ENCODE data around the gene EFCAB5. TPM values are rescaled to one million over a fixed set of nuclear protein-coding genes. Genes with fewer than 3 reads are reported as not detected.

The EFCAB5 gene
- total and polyA plus RNA-seq, 10 of the 15 experiments (the other 5 are each of a cell fraction or from before 2014, with no cell fraction given), result 0.39 to 2.6 (median 1.0) TPM

DNA sequence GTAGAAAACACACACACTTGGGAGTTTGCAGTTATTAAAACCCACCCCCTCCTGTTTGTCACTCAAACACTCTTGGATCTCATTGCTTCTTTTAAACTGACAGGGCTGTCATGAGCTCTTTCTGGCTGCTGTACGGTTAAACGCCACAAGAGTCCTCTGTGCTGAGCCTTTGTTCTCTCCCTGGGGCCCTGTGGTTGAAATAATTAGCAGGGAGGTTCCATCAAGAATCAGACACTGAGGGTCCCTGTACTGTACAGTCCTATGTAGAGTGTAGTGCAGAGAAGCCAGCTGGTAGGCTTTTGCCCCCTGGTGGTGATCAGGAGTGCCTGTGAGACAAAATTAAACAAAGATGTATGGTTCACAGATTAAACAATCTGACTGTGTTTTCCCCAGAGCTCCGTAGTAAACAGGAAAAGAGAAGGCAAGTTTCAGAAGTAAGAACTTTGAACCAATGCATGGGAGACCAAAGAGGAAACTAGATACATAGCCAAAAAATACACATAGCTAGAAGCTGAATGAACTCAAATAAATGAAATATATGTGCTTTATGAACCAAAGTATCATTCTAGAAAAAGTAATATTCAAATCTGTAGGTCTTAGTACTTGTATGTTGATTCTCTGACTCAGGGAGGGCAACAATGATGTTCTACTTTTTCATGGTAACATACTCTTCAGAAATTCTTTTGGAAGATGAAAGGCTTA, 10.1 kb upstream of the EFCAB5 start:
- SMC1A ChIA-PET (ENCODE audit: uncharacterized antibody, unreplicated experiment), result interaction anchor here (0.6 to 6.4 kb wide), 73 partner anchors 9 to 667 kb away, joined by 3 to 271 read pairs (median 5); partner anchors contain the start of gene EFCAB5
- in situ Hi-C loops (cut with MboI) (loop anchor here (5.0 kb wide), 1 partner anchor 124 kb away; no protein-coding TSS in a partner anchor), intact Hi-C loops (cut with micrococcal nuclease; ENCODE audit: unreplicated experiment) (loop anchor here (1.0 to 10.0 kb wide), 7 partner anchors 63 to 351 kb away; no protein-coding TSS in a partner anchor)
- DNase-seq (ENCODE audit: low read depth, low spot score), result peak; percentile 90
- CTCF ChIA-PET, result interaction anchor here (0.6 to 9.0 kb wide), 76 partner anchors 9 to 1759 kb away, joined by 3 to 454 read pairs (median 5); partner anchors contain the start of gene EFCAB5
- FAIRE-seq, result peak; percentile 81
- Histone ChIP-seq H3K79me2 (ENCODE audit: control insufficient read depth, insufficient read depth, low read length) (peaks cover 37% of the 10 kb centered on the region), H2AFZ (ENCODE audit: control insufficient read depth, low read depth, low read length) (peak overlapping the region; percentile 71), H3K9ac (ENCODE audit: control insufficient read depth, insufficient read depth, low read length) (no peak overlapping the region), H3K4me1 (ENCODE audit: control insufficient read depth, insufficient read depth, low read length) (peaks cover 4% of the 10 kb centered on the region), H3K4me3 (peak overlapping the region; percentile 96; the same call in 1 of the 2 replicates), H4K20me1 (ENCODE audit: control insufficient read depth, insufficient read depth) (no peaks in the 10 kb centered on the region), H3K36me3 (ENCODE audit: control insufficient read depth in 2 of 2, insufficient read depth in 2 of 2, low read length in 1 of 2) (no peaks in the 10 kb centered on the region), H3K9me3 (replicated peaks; ENCODE audit: control insufficient read depth, insufficient read depth, low read length) (no peaks in the 10 kb centered on the region), H3K27ac (ENCODE audit: control insufficient read depth, insufficient read depth) (no peak overlapping the region), H3K27me3 (replicated peaks in 1 of 2; ENCODE audit: control insufficient read depth in 2 of 2, insufficient read depth in 2 of 2, low read length in 1 of 2) (no peaks in the 10 kb centered on the region), H3K4me2 (ENCODE audit: control insufficient read depth, insufficient read depth) (peak overlapping the region; percentile 95)
- 0% methylated on average over 3 of the region's 3 CpGs for WGBS (ENCODE audit: insufficient coverage, insufficient replicate concordance, low lambda C conversion rate, missing lambda C conversion rate)
- POLR2A ChIA-PET, result interaction anchor here (0.5 to 5.2 kb wide), 22 partner anchors 9 to 1958 kb away, joined by 3 to 87 read pairs (median 6); no protein-coding TSS in a partner anchor
- ATAC-seq, result peak; percentile 86
- RAD21 ChIA-PET (ENCODE audit: unreplicated experiment), result interaction anchor here (0.6 to 6.8 kb wide), 68 partner anchors 9 to 400 kb away, joined by 3 to 300 read pairs (median 6); partner anchors contain the start of genes BLMH, CORO6, EFCAB5 and TP53I13
- no TSS peak for BruUV-seq (replicated peaks)
- no peak for TF ChIP-seq ZNF274 (IDR thresholded peaks at IDR 0.05; ENCODE audit: insufficient read depth, insufficient read length)
- no peak for TF ChIP-seq TBL1XR1 (IDR thresholded peaks at IDR 0.05; ENCODE audit: low read depth, low read length)
- no peak for TF ChIP-seq KLF5 (IDR thresholded peaks at IDR 0.05; ENCODE audit: partially characterized antibody)
- peak; percentile 31; the same call in 1 of the 2 replicates for TF ChIP-seq PAX5 (IDR thresholded peaks at IDR 0.05; ENCODE audit: borderline replicate concordance, low read depth, low read length)
- TF ChIP-seq BCL11A (IDR thresholded peaks at IDR 0.05; ENCODE audit: low read depth, low read length), result peak; percentile 68; the same call in 1 of the 2 replicates
- TF ChIP-seq ZNF24 (IDR thresholded peaks at IDR 0.05), result peak; percentile 22; the same call in 1 of the 2 replicates
- TF ChIP-seq ASH2L (IDR thresholded peaks at IDR 0.05; ENCODE audit: borderline replicate concordance, low read depth), result no peak
- TF ChIP-seq SREBF1 (IDR thresholded peaks at IDR 0.05; ENCODE audit: low read length), result no peak
- peak; percentile 77 for TF ChIP-seq MXI1 (IDR thresholded peaks at IDR 0.05; ENCODE audit: low read depth, low read length)
- no peak for TF ChIP-seq CHD4 (IDR thresholded peaks at IDR 0.05)
- TF ChIP-seq NR2C1 (IDR thresholded peaks at IDR 0.05), result no peak
- no peak for TF ChIP-seq LARP7 (IDR thresholded peaks at IDR 0.05)
- TF ChIP-seq SMARCA5 (IDR thresholded peaks at IDR 0.05), result peak; percentile 51; the same call in 1 of the 2 replicates
- TF ChIP-seq NBN (IDR thresholded peaks at IDR 0.05), result peak; percentile 94
- peak; percentile 50 for TF ChIP-seq IKZF1 (conservative IDR thresholded peaks at IDR 0.05)
- peak; percentile 68; the same call in 1 of the 2 replicates for TF ChIP-seq NFYB (IDR thresholded peaks at IDR 0.05; ENCODE audit: insufficient read depth, low read depth, low read length)
- TF ChIP-seq, protein P1, sequence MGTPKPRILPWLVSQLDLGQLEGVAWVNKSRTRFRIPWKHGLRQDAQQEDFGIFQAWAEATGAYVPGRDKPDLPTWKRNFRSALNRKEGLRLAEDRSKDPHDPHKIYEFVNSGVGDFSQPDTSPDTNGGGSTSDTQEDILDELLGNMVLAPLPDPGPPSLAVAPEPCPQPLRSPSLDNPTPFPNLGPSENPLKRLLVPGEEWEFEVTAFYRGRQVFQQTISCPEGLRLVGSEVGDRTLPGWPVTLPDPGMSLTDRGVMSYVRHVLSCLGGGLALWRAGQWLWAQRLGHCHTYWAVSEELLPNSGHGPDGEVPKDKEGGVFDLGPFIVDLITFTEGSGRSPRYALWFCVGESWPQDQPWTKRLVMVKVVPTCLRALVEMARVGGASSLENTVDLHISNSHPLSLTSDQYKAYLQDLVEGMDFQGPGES (IDR thresholded peaks at IDR 0.05), result no peak
- TF ChIP-seq CBX5 (IDR thresholded peaks at IDR 0.05; ENCODE audit: low read depth), result no peak
- TF ChIP-seq TCF12 (IDR thresholded peaks at IDR 0.05; ENCODE audit: low read depth, low read length), result peak; percentile 84; the same call in 1 of the 2 replicates
- no peak for TF ChIP-seq HDAC2 (IDR thresholded peaks at IDR 0.05)
- no peak for TF ChIP-seq NFXL1 (IDR thresholded peaks at IDR 0.05; ENCODE audit: borderline replicate concordance)
- no peak; the same call in 1 of the 2 replicates for TF ChIP-seq WRNIP1 (IDR thresholded peaks at IDR 0.05; ENCODE audit: borderline replicate concordance, low read depth, low read length)
- TF ChIP-seq ETV6 (conservative IDR thresholded peaks at IDR 0.05 in 1 of 2, IDR thresholded peaks at IDR 0.05 in 1 of 2; ENCODE audit: borderline replicate concordance in 1 of 2, low read depth in 1 of 2), result no peak
- no peak for TF ChIP-seq NRF1 (conservative IDR thresholded peaks at IDR 0.05; ENCODE audit: low read depth, low read length)
- no peak; the same call in 1 of the 2 replicates for TF ChIP-seq ZNF207 (IDR thresholded peaks at IDR 0.05; ENCODE audit: borderline replicate concordance)
- peak; percentile 9; the same call in 1 of the 2 replicates for TF ChIP-seq RAD51 (IDR thresholded peaks at IDR 0.05)
- peak; percentile 41; the same call in 1 of the 2 replicates for TF ChIP-seq CREB1 (IDR thresholded peaks at IDR 0.05; ENCODE audit: low read depth)

Measured in GM12878 (cell line).